Tibial artery (tissue), 4 donors: Measurements from ENCODE around the gene LRRC3.

Experiments used
- DNase-seq, 2 donors: peaks; one replicate each; pipeline ENCODE4 v3.0.0-alpha.2; 2019
- H3K27ac ChIP-seq, 2 donors: fragments of 200-600 bp; sonication (generic) in 1 of 2; 1 replicate in 1 of 2; 2 replicates in 1 of 2; pipeline ENCODE4 v1.5.1; 2018 to 2019; ENCODE audit warnings: mild to moderate bottlenecking in 1 of 2
- H3K27me3 ChIP-seq, 2 donors: fragments of 200-600 bp; sonication (generic) in 1 of 2; one replicate each; pipeline versions ENCODE4 v1.5.1 to v1.6.0; 2016 to 2019
- H3K36me3 ChIP-seq, 3 donors: fragments of 200-600 bp; sonication (generic) in 2 of 3; one replicate each; pipeline ENCODE4 v1.5.1; 2016 to 2019; ENCODE audit warnings: mild to moderate bottlenecking in 2 of 3
- H3K4me1 ChIP-seq, 4 donors: fragments of 200-600 bp; sonication (generic) in 2 of 4; 1 replicate in 3 of 4; 2 replicates in 1 of 4; pipeline ENCODE4 v1.5.1; 2016 to 2019
- H3K4me3 ChIP-seq, 2 donors: fragments of 200-600 bp; sonication (generic) in 1 of 2; 1 replicate in 1 of 2; 2 replicates in 1 of 2; pipeline ENCODE4 v1.5.1; 2018 to 2019; ENCODE audit warnings: mild to moderate bottlenecking in 2 of 2
- H3K9me3 ChIP-seq, 3 donors: fragments of 200-600 bp; sonication (generic) in 1 of 3; one replicate each; pipeline ENCODE4 v1.5.1; 2016 to 2019
- CTCF ChIP-seq, 2 experiments: fragments of 200-600 bp in 1 of 2; fragments of 450-650 bp in 1 of 2; IDR thresholded peaks; one replicate each; pipeline ENCODE4 v1.5.1; 2017 to 2019; ENCODE audit warnings: antibody characterized with exemption in 2 of 2, mild to moderate bottlenecking in 1 of 2, moderate library complexity in 1 of 2
- intact Hi-C: fragments of 100-400 bp; cut with DNase I; formaldehyde crosslinking; loops from one replicate; pipeline ENCODE4 v1.15.0; 2023; ENCODE audit warnings: low total_unique reads

The LRRC3 gene

GRCh38 chr21:44432841-44433790 is 22.2 kb upstream of the LRRC3 start:
- Histone ChIP-seq H3K4me1 (peaks cover 0 to 3% (median 0%) of the 10 kb centered on the region in 4 donors), H3K27ac (no peak overlapping the region), H3K4me3 (no peak overlapping the region), H3K9me3 (peaks cover 0 to 18% (median 8%) of the 10 kb centered on the region in 3 donors), H3K36me3 (no peaks in the 10 kb centered on the region), H3K27me3 (peaks cover 0 to 22% of the 10 kb centered on the region in 2 donors)
- intact Hi-C loops, result no loop called here
- TF ChIP-seq CTCF (IDR thresholded peaks at IDR 0.05), result no peak
- peak; percentile 12 to 63 for DNase-seq

GRCh38 chr21:44433791-44434567 is 21.3 kb upstream of the LRRC3 start:
- H3K9me3 ChIP-seq, result peaks cover 0 to 18% (median 5%) of the 10 kb centered on the region in 3 donors
- no peak overlapping the region for H3K27ac ChIP-seq
- no peaks in the 10 kb centered on the region for H3K36me3 ChIP-seq
- no peak overlapping the region for H3K4me3 ChIP-seq
- H3K27me3 ChIP-seq, result peaks cover 0 to 25% of the 10 kb centered on the region in 2 donors
- no peak for TF ChIP-seq CTCF (IDR thresholded peaks at IDR 0.05)
- DNase-seq, result peak; percentile 9 to 38
- intact Hi-C loops, result no loop called here
- peaks cover 0 to 8% (median 0%) of the 10 kb centered on the region in 4 donors for H3K4me1 ChIP-seq

GRCh38 chr21:44434568-44434925 is 20.8 kb upstream of the LRRC3 start:
- Histone ChIP-seq H3K27ac (no peak overlapping the region), H3K36me3 (no peaks in the 10 kb centered on the region), H3K4me3 (no peak overlapping the region), H3K9me3 (peaks cover 0 to 14% (median 5%) of the 10 kb centered on the region in 3 donors), H3K27me3 (peaks cover 0 to 25% of the 10 kb centered on the region in 2 donors), H3K4me1 (peaks cover 0 to 8% (median 0%) of the 10 kb centered on the region in 4 donors)
- TF ChIP-seq CTCF (IDR thresholded peaks at IDR 0.05), result no peak
- intact Hi-C loops, result no loop called here
- peak in 1 of 2 donors; percentile 55 for DNase-seq

- intact Hi-C loops, result no loop called here
- no peak overlapping the region for H3K4me3 ChIP-seq
- DNase-seq, result peak in 1 of 2 donors; percentile 51
- TF ChIP-seq CTCF (IDR thresholded peaks at IDR 0.05), result no peak
- peaks cover 0 to 8% (median 0%) of the 10 kb centered on the region in 4 donors for H3K4me1 ChIP-seq
- peaks cover 0 to 25% of the 10 kb centered on the region in 2 donors for H3K27me3 ChIP-seq
- H3K36me3 ChIP-seq, result no peaks in the 10 kb centered on the region
- peaks cover 0 to 11% (median 5%) of the 10 kb centered on the region in 3 donors for H3K9me3 ChIP-seq
- no peak overlapping the region for H3K27ac ChIP-seq
These were observed 20.2 kb upstream of the LRRC3 start for GRCh38 chr21:44434936-44435635.

GRCh38 chr21:44436111-44436611 is 19.1 kb upstream of the LRRC3 start:
- intact Hi-C loops, result no loop called here
- Histone ChIP-seq H3K4me3 (no peak overlapping the region), H3K36me3 (no peaks in the 10 kb centered on the region)

More at GRCh38 chr21:44436111-44436611, 19.1 kb upstream of the LRRC3 start:
- Histone ChIP-seq H3K4me1 (peaks cover 0 to 8% (median 0%) of the 10 kb centered on the region in 4 donors), H3K27ac (no peak overlapping the region), H3K27me3 (peaks cover 0 to 25% of the 10 kb centered on the region in 2 donors), H3K9me3 (peaks cover 0 to 10% (median 5%) of the 10 kb centered on the region in 3 donors)
- DNase-seq, result peak in 1 of 2 donors; percentile 35
- TF ChIP-seq CTCF (IDR thresholded peaks at IDR 0.05), result no peak
